Esophagus muscularis mucosa (tissue), 4 donors: Measurements from ENCODE around the gene KRT9. TPM values are rescaled to one million over a fixed set of nuclear protein-coding genes. Genes with fewer than 3 reads are reported as not detected.

Experiments used
- DNase-seq: peaks from one replicate; pipeline ENCODE4 v3.0.0-alpha.2; 2017; ENCODE audit errors: extremely low spot score
- H3K27ac ChIP-seq, 4 donors: fragments of 200-600 bp; sonication (generic); replicated peaks in 1 of 4; 1 replicate in 3 of 4; 2 replicates in 1 of 4; pipeline ENCODE4 v1.5.1; 2016 to 2019; ENCODE audit warnings: mild to moderate bottlenecking in 1 of 4
- H3K27me3 ChIP-seq, 4 donors: fragments of 200-600 bp; sonication (generic); one replicate each; pipeline versions ENCODE4 v1.5.1 to v1.6.0; 2016 to 2019
- H3K36me3 ChIP-seq, 4 donors: fragments of 200-600 bp; sonication (generic); one replicate each; pipeline ENCODE4 v1.5.1; 2016 to 2019
- H3K4me1 ChIP-seq, 4 donors: fragments of 200-600 bp; sonication (generic); one replicate each; pipeline ENCODE4 v1.5.1; 2016 to 2019
- H3K4me3 ChIP-seq, 4 donors: fragments of 200-600 bp; sonication (generic); 1 replicate in 2 of 4; 2 replicates in 2 of 4; pipeline ENCODE4 v1.5.1; 2016 to 2019; ENCODE audit warnings: mild to moderate bottlenecking in 4 of 4, moderate library complexity in 1 of 4
- H3K9me3 ChIP-seq, 4 donors: fragments of 200-600 bp; sonication (generic); 1 replicate in 3 of 4; 2 replicates in 1 of 4; pipeline ENCODE4 v1.5.1; 2016 to 2019
- CTCF ChIP-seq, 3 experiments: fragments of 200-600 bp in 2 of 3; fragments of 450-650 bp in 1 of 3; sonication (generic) in 2 of 3; IDR thresholded peaks; one replicate each; pipeline ENCODE4 v1.5.1; 2017 to 2019; ENCODE audit warnings: antibody characterized with exemption in 3 of 3, mild to moderate bottlenecking in 2 of 3, moderate library complexity in 1 of 3
- EP300 ChIP-seq: sonication (generic); formaldehyde crosslinking; IDR thresholded peaks from one replicate; pipeline ENCODE4 v1.6.1; 2017; ENCODE audit warnings: antibody characterized with exemption
- POLR2A ChIP-seq: fragments of 450-650 bp; IDR thresholded peaks from one replicate; pipeline ENCODE4 v1.6.1; 2017; ENCODE audit warnings: antibody characterized with exemption, moderate library complexity, mild to moderate bottlenecking, low read depth
- POLR2AphosphoS5 ChIP-seq, 2 donors: sonication (generic); formaldehyde crosslinking; IDR thresholded peaks; one replicate each; pipeline ENCODE4 v1.6.1; 2017; ENCODE audit warnings: antibody characterized with exemption in 2 of 2
- WGBS: methylation state at CpG from one replicate; pipeline ENCODE4 v1.1.5; 2018; 5-methylcytosine and 5-hydroxymethylcytosine counted together
- intact Hi-C: fragments of 100-400 bp; cut with DNase I; formaldehyde crosslinking; loops from one replicate; pipeline ENCODE4 v1.15.1; 2023
- total RNA-seq, 4 donors: library from RNA; depleted of rRNA; stranded (reverse); fragments of >200 nt; gene quantifications; one replicate each; pipeline versions ENCODE4 v1.1.0 to v1.2.1, GENCODE V29; 2016

The KRT9 gene
- total RNA-seq, 4 donors from 2014 or later = not detected

GRCh38 chr17:41516147-41516829, 55.6 kb downstream of the KRT9 start:
- Histone ChIP-seq H3K27me3 (peaks cover 0 to 39% (median 0%) of the 10 kb centered on the region in 4 donors), H3K36me3 (no peaks in the 10 kb centered on the region), H3K4me1 (no peaks in the 10 kb centered on the region), H3K4me3 (no peak overlapping the region), H3K27ac (no peak overlapping the region), H3K9me3 (no peaks in the 10 kb centered on the region)
- TF ChIP-seq CTCF (IDR thresholded peaks at IDR 0.05) = no peak
- no peak for TF ChIP-seq POLR2AphosphoS5 (IDR thresholded peaks at IDR 0.05)
- no peak for TF ChIP-seq POLR2A
- TF ChIP-seq EP300 = no peak
- WGBS = 95% methylated on average over 8 of the region's 14 CpGs
- DNase-seq = no peak
- intact Hi-C loops = no loop called here

Other genes starting within 250 kb of the KRT9 start
- gene KRT33A, start 221.2 kb downstream of the KRT9 start, total RNA-seq = not detected
- gene KRT33B, start 202.2 kb downstream of the KRT9 start, total RNA-seq = not detected
- gene KRT34, start 189.8 kb downstream of the KRT9 start, total RNA-seq = not detected
- not detected for gene KRT31, start 174.5 kb downstream of the KRT9 start, total RNA-seq
- gene KRT37, start 147.5 kb downstream of the KRT9 start, total RNA-seq = not detected
- gene KRT38, start 131.1 kb downstream of the KRT9 start, total RNA-seq = not detected
- gene KRT32, start 104.7 kb downstream of the KRT9 start, total RNA-seq = not detected
- gene KRT35, start 90.9 kb downstream of the KRT9 start, total RNA-seq = not detected
- not detected for gene KRT36, start 82.1 kb downstream of the KRT9 start, total RNA-seq
- gene KRT13, start 66.4 kb downstream of the KRT9 start, total RNA-seq = 10 to 100 TPM in 1 of 4 donors, under 1 TPM in 2, not detected in 1; 0.39 to 23.3 (median 0.52) TPM
- 1 to 10 TPM in 1 of 4 donors, not detected in 3; 3.3 TPM for gene KRT15, start 53.2 kb downstream of the KRT9 start, total RNA-seq
- gene KRT19, start 43.8 kb downstream of the KRT9 start, total RNA-seq = 1 to 10 TPM; 2.1 to 5.7 (median 3.1) TPM
- gene KRT14, start 14.8 kb upstream of the KRT9 start, total RNA-seq = 1 to 10 TPM in 1 of 4 donors, not detected in 3; 2.9 TPM
- 1 to 10 TPM in 1 of 4 donors, not detected in 3; 1.7 TPM for gene KRT16, start 40.7 kb upstream of the KRT9 start, total RNA-seq
- 1 to 10 TPM in 2 of 4 donors, under 1 TPM in 1, not detected in 1; 0.58 to 5.6 (median 1.2) TPM for gene KRT17, start 52.5 kb upstream of the KRT9 start, total RNA-seq
- 100 to 1,000 TPM; 158 to 426 (median 207) TPM for gene EIF1, start 116.8 kb upstream of the KRT9 start, total RNA-seq
- gene GAST, start 140.3 kb upstream of the KRT9 start, total RNA-seq = not detected
- under 1 TPM in 1 of 4 donors, not detected in 3; 0.19 TPM for gene HAP1, start 162.6 kb upstream of the KRT9 start, total RNA-seq
- gene JUP, start 214.7 kb upstream of the KRT9 start, total RNA-seq = 10 to 100 TPM; 24.5 to 56.6 (median 46.4) TPM
- gene P3H4, start 239.9 kb upstream of the KRT9 start, total RNA-seq = 10 to 100 TPM in 2 of 4 donors, 1 to 10 TPM in 2; 8.4 to 19.9 (median 14.4) TPM
- 10 to 100 TPM; 30.5 to 49.4 (median 33.8) TPM for gene FKBP10, start 240.9 kb upstream of the KRT9 start, total RNA-seq